Calu3 (cell line): Measurements from ENCODE around the gene ENDOD1. TPM values are rescaled to one million over a fixed set of nuclear protein-coding genes. Genes with fewer than 3 reads are reported as not detected.

Experiments used
- Bru-seq: library from RNA; stranded (reverse); fragments of 400-500 nt; gene quantifications from one replicate; lab custom pipeline; 2021; lab: Mats Ljungman, UMichigan
- BruChase-seq, 2 experiments: library from RNA; stranded (reverse); fragments of 400-500 nt; gene quantifications; one replicate each; lab custom pipeline; 2021; lab: Mats Ljungman, UMichigan
- BruUV-seq: library from RNA; stranded (reverse); fragments of 400-500 nt; replicated peaks from 2 replicates; lab custom pipeline; 2021; lab: Mats Ljungman, UMichigan
- CTCF ChIA-PET: fragments of 300-600 bp; sonication (Branson Sonifier 250); formaldehyde crosslinking; loops from one replicate; lab custom pipeline; 2022; ENCODE audit warnings: antibody characterized with exemption; lab: Charles Lee
- DNase-seq: peaks from one replicate; pipeline ENCODE4 v3.0.0; 2022
- H3K27ac Mint-ChIP-seq: one replicate; pipeline ENCODE4 v1.8.0; 2022; ENCODE audit warnings: mixed read lengths; ENCODE audit not compliant: unreplicated experiment
- H3K27me3 Mint-ChIP-seq: one replicate; pipeline ENCODE4 v1.8.0; 2022; ENCODE audit warnings: mixed read lengths; ENCODE audit not compliant: unreplicated experiment
- H3K36me3 Mint-ChIP-seq: one replicate; pipeline ENCODE4 v1.8.0; 2022; ENCODE audit warnings: mild to moderate bottlenecking, moderate library complexity, mixed read lengths; ENCODE audit not compliant: insufficient read depth, unreplicated experiment
- H3K4me1 Mint-ChIP-seq: one replicate; pipeline ENCODE4 v1.8.0; 2022; ENCODE audit warnings: mild to moderate bottlenecking, low read depth, mixed read lengths; ENCODE audit not compliant: unreplicated experiment
- H3K4me3 Mint-ChIP-seq: one replicate; pipeline ENCODE4 v1.8.0; 2022; ENCODE audit warnings: mild to moderate bottlenecking, low read depth, moderate library complexity, mixed read lengths; ENCODE audit not compliant: unreplicated experiment
- H3K9me3 Mint-ChIP-seq: one replicate; pipeline ENCODE4 v1.8.0; 2022; ENCODE audit warnings: low read depth, mixed read lengths; ENCODE audit not compliant: unreplicated experiment
- intact Hi-C: fragments of 100-400 bp; cut with micrococcal nuclease; formaldehyde crosslinking; loops from one replicate; pipeline ENCODE4 v1.10.0; 2022; ENCODE audit not compliant: unreplicated experiment
- long read RNA-seq: library from polyadenylated mRNA; stranded (forward); transcript quantifications from one replicate; pipeline ENCODE4 v2.0.0, GENCODE V29; 2022
- total RNA-seq: library from RNA; stranded (reverse); gene quantifications from 2 replicates; pipeline ENCODE4 v1.2.3, GENCODE V29; 2022
- TF ChIP-seq, protein P1 (sequence below): fragments of 200-600 bp; IDR thresholded peaks from one replicate; pipeline ENCODE4 v1.8.0; 2022; ENCODE audit warnings: antibody characterized with exemption; ENCODE audit not compliant: unreplicated experiment

Gene ENDOD1, protein sequence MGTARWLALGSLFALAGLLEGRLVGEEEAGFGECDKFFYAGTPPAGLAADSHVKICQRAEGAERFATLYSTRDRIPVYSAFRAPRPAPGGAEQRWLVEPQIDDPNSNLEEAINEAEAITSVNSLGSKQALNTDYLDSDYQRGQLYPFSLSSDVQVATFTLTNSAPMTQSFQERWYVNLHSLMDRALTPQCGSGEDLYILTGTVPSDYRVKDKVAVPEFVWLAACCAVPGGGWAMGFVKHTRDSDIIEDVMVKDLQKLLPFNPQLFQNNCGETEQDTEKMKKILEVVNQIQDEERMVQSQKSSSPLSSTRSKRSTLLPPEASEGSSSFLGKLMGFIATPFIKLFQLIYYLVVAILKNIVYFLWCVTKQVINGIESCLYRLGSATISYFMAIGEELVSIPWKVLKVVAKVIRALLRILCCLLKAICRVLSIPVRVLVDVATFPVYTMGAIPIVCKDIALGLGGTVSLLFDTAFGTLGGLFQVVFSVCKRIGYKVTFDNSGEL
- 29.4 and 30.3 TPM in 2 replicates for total RNA-seq
- Bru-seq, nascent RNA: percentile 67 among the genes with signal in this experiment
- percentile 80 among the genes with signal in this experiment for BruChase-seq, experiment 1, labeled RNA remaining after a 6-hour chase
- BruChase-seq, experiment 2, labeled RNA remaining after a 2-hour chase: percentile 64 among the genes with signal in this experiment
- long read RNA-seq, full-length matches to known transcripts: 22 of 31 reads
- long read RNA-seq, partial matches to known transcripts: 9 of 31 reads
- long read RNA-seq, other reads (novel, unspliced or antisense): 0 of 31 reads

- BruUV-seq: no TSS peak
- intact Hi-C loops: loop anchor here (2.0 kb wide), 1 partner anchor 21 kb away; no protein-coding TSS in a partner anchor
- peak within 1 kb of the TSS; percentile 82 for H3K27ac Mint-ChIP-seq
These were observed at the start of gene ENDOD1 for GRCh38 chr11:95089620-95090542. Gene ENDOD1 (plus strand): TSS chr11:95089846. CDS start chr11:95089928, 82 bp downstream.

GRCh38 chr11:95042239-95042638 is 47.4 kb upstream of the ENDOD1 start:
- Mint-ChIP-seq H3K4me1 (no peaks in the 10 kb centered on the region), H3K4me3 (no peak overlapping the region), H3K9me3 (no peaks in the 10 kb centered on the region), H3K36me3 (no peaks in the 10 kb centered on the region), H3K27me3 (peaks cover 41% of the 10 kb centered on the region), H3K27ac (no peak overlapping the region)
- TF ChIP-seq, protein P1, sequence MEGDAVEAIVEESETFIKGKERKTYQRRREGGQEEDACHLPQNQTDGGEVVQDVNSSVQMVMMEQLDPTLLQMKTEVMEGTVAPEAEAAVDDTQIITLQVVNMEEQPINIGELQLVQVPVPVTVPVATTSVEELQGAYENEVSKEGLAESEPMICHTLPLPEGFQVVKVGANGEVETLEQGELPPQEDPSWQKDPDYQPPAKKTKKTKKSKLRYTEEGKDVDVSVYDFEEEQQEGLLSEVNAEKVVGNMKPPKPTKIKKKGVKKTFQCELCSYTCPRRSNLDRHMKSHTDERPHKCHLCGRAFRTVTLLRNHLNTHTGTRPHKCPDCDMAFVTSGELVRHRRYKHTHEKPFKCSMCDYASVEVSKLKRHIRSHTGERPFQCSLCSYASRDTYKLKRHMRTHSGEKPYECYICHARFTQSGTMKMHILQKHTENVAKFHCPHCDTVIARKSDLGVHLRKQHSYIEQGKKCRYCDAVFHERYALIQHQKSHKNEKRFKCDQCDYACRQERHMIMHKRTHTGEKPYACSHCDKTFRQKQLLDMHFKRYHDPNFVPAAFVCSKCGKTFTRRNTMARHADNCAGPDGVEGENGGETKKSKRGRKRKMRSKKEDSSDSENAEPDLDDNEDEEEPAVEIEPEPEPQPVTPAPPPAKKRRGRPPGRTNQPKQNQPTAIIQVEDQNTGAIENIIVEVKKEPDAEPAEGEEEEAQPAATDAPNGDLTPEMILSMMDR: no peak
- intact Hi-C loops: no loop called here
- no TSS peak for BruUV-seq
- CTCF ChIA-PET: no interaction called here
- no peak for DNase-seq

More at GRCh38 chr11:95089620-95090542, at the start of gene ENDOD1:
- Mint-ChIP-seq H3K9me3 (no peaks in the 10 kb centered on the region), H3K36me3 (peaks cover 27% of the 10 kb centered on the region), H3K4me1 (peaks cover 58% of the 10 kb centered on the region), H3K4me3 (peak within 1 kb of the TSS; percentile 93), H3K27me3 (no peaks in the 10 kb centered on the region)
- peak; percentile 81 for DNase-seq
- CTCF ChIA-PET: interaction anchor here (0.7 to 2.4 kb wide), 4 partner anchors 13 to 644 kb away, joined by 3 to 11 read pairs (median 8); partner anchors contain the start of gene SRSF8
- TF ChIP-seq, protein P1: no peak

DNA sequence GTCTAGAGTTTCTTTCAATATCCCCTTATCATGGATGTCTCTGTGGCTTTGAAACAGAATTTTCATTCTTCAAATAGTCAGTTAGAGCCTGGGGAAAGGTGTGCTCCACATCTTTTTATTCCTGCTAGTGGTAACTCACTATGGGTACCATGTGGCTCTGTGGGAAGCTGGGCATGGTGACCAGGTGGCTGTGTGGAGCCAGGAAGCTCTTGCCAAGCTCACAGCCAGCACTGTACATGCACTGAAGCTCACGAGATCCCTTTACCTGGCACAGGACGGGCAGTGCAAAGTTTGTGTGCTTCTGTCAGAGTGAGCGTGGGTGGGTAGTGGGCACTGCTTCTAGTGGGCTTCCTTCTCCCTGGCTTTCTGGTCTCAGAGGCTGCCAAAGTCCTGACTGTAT is 46.7 kb upstream of the ENDOD1 start:
- H3K27ac Mint-ChIP-seq: no peak overlapping the region
- H3K36me3 Mint-ChIP-seq: no peaks in the 10 kb centered on the region
- no TSS peak for BruUV-seq
- TF ChIP-seq, protein P1: no peak
- peaks cover 38% of the 10 kb centered on the region for H3K27me3 Mint-ChIP-seq
- no peak for DNase-seq
- intact Hi-C loops: no loop called here
- H3K4me3 Mint-ChIP-seq: no peak overlapping the region
- H3K4me1 Mint-ChIP-seq: no peaks in the 10 kb centered on the region
- no peaks in the 10 kb centered on the region for H3K9me3 Mint-ChIP-seq
- CTCF ChIA-PET: no interaction called here

DNA sequence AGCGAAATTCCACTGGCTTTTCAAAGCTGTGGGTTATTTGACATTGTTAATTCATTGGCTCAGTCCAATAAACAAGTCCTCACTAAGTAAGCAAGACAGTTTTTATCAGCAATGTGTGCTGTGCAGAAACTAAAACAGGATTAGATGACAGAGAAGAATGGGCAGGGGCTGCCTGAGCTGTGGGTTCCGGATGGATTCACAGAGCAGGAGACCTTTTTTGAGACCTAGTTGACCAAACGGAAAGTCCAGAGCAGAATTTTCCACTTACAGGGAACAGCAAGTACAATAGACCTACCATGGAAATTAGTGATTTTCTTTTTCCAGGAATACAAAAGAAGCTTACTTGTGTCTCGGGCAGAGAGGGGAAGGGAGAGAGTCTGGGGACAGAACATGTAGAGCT is 45.6 kb upstream of the ENDOD1 start:
- H3K4me3 Mint-ChIP-seq: no peak overlapping the region

More for the DNA sequence above, 45.6 kb upstream of the ENDOD1 start:
- TF ChIP-seq, protein P1: no peak
- Mint-ChIP-seq H3K27me3 (peaks cover 29% of the 10 kb centered on the region), H3K4me1 (no peaks in the 10 kb centered on the region), H3K9me3 (no peaks in the 10 kb centered on the region), H3K36me3 (no peaks in the 10 kb centered on the region), H3K27ac (no peak overlapping the region)
- BruUV-seq: no TSS peak
- CTCF ChIA-PET: no interaction called here
- no peak for DNase-seq
- intact Hi-C loops: no loop called here
